ENCODE data around the gene KRT72. TPM values are rescaled to one million over a fixed set of nuclear protein-coding genes. Genes with fewer than 3 reads are reported as not detected.

The KRT72 gene
- total RNA-seq, 4 donors from 2014 or later: not detected

DNA sequence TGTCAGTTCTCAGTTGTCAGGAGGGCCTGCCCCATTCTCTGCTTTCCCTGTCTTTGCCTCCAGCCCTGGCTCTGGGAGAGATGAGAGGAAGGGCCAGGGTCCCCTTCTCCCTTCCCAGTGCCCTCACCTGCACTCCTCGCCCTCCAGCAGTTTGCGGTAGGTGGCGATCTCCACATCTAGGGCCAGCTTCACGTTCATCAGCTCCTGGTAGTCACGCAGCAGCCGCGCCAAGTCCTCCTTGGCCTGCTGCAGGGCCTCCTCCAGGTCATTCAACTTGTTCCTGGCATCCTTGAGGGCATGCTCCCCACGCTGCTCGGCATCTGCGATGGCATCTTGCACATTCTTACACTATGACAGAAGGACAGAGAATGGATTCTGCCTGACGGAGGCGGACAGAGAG, 45.4 kb upstream of the KRT72 start:
- intact Hi-C loops (cut with DNase I): no loop called here
- Histone ChIP-seq H3K27ac (replicated peaks in 1 of 4) (no peak overlapping the region), H3K4me3 (no peak overlapping the region), H3K36me3 (no peaks in the 10 kb centered on the region), H3K9me3 (no peaks in the 10 kb centered on the region), H3K4me1 (no peaks in the 10 kb centered on the region), H3K27me3 (peaks cover 0 to 9% (median 0%) of the 10 kb centered on the region in 4 donors)
- peak; percentile 42 for DNase-seq (ENCODE audit: extremely low spot score)
- no peak for TF ChIP-seq POLR2A (IDR thresholded peaks at IDR 0.05; ENCODE audit: low read depth)
- no peak for TF ChIP-seq POLR2AphosphoS5 (IDR thresholded peaks at IDR 0.05)
- TF ChIP-seq, protein P1, sequence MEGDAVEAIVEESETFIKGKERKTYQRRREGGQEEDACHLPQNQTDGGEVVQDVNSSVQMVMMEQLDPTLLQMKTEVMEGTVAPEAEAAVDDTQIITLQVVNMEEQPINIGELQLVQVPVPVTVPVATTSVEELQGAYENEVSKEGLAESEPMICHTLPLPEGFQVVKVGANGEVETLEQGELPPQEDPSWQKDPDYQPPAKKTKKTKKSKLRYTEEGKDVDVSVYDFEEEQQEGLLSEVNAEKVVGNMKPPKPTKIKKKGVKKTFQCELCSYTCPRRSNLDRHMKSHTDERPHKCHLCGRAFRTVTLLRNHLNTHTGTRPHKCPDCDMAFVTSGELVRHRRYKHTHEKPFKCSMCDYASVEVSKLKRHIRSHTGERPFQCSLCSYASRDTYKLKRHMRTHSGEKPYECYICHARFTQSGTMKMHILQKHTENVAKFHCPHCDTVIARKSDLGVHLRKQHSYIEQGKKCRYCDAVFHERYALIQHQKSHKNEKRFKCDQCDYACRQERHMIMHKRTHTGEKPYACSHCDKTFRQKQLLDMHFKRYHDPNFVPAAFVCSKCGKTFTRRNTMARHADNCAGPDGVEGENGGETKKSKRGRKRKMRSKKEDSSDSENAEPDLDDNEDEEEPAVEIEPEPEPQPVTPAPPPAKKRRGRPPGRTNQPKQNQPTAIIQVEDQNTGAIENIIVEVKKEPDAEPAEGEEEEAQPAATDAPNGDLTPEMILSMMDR (IDR thresholded peaks at IDR 0.05): no peak
- no peak for TF ChIP-seq EP300 (IDR thresholded peaks at IDR 0.05)
- 88% methylated on average over 12 of the region's 12 CpGs for WGBS

DNA sequence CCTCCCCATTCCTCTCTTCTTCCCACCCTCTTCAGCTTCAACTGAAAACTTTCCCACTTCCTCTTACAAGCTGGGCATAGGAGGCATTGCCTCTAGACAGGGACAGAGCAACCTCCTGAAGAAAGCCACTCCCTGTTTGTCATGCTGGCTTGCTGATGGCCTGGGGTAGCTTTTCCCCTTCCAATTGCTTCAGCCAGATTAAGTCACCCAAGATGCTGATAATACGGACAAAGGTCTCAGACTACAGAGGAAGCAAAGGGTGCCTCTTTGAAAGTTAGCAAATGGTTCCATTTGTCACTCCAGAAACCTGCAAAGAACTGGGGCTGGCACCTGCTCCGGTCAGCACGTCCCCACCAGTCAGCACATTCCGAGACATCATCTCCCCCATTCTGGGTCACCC, 44.7 kb upstream of the KRT72 start:
- Histone ChIP-seq H3K4me3 (no peak overlapping the region), H3K27ac (replicated peaks in 1 of 4) (no peak overlapping the region), H3K4me1 (no peaks in the 10 kb centered on the region), H3K9me3 (no peaks in the 10 kb centered on the region), H3K36me3 (no peaks in the 10 kb centered on the region), H3K27me3 (peaks cover 0 to 15% (median 0%) of the 10 kb centered on the region in 4 donors)
- intact Hi-C loops (cut with DNase I): no loop called here
- TF ChIP-seq POLR2A (IDR thresholded peaks at IDR 0.05; ENCODE audit: low read depth) (no peak), EP300 (IDR thresholded peaks at IDR 0.05) (no peak), POLR2AphosphoS5 (IDR thresholded peaks at IDR 0.05) (no peak)
- TF ChIP-seq, protein P1 (IDR thresholded peaks at IDR 0.05): no peak
- 74% methylated on average over 4 of the region's 4 CpGs for WGBS
- peak; percentile 57 for DNase-seq (ENCODE audit: extremely low spot score)

DNA sequence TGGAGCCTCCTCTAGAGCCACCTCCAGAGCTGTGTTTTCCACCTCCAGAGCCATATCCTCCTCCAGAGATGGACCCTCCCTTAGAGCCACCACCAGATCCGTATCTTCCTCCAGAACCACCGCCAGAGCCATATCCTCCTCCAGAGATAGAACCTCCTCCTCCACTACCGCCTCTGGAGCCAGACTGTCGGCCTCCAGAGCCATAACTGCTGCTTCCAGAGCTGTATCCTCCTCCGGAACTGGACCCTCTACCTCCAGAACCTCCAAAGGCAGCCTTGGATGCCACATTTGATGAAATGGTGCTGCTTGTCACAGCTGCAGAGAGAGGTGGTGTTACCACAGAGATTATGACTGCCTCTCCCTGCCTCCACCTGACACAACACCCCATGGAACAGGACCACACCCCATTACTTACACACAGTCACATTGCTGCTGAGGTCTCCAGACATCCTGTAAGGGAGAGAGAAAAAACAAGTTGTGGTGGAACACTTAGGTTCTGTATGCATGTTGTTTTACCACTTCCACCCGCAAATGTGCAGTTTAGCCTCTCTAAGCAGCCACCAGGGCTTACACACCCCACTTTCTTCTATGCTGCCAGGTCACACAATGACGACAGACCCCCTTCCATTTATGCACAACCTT, 44.0 kb upstream of the KRT72 start:
- WGBS: 85% methylated on average over 6 of the region's 7 CpGs
- intact Hi-C loops (cut with DNase I): no loop called here
- Histone ChIP-seq H3K27ac (replicated peaks in 1 of 4) (no peak overlapping the region), H3K9me3 (no peaks in the 10 kb centered on the region), H3K27me3 (peaks cover 0 to 15% (median 0%) of the 10 kb centered on the region in 4 donors), H3K36me3 (no peaks in the 10 kb centered on the region), H3K4me3 (no peak overlapping the region), H3K4me1 (no peaks in the 10 kb centered on the region)
- peak; percentile 77 for DNase-seq (ENCODE audit: extremely low spot score)
- TF ChIP-seq, protein P1 (IDR thresholded peaks at IDR 0.05): no peak
- TF ChIP-seq EP300 (IDR thresholded peaks at IDR 0.05) (no peak), POLR2AphosphoS5 (IDR thresholded peaks at IDR 0.05) (no peak), POLR2A (IDR thresholded peaks at IDR 0.05; ENCODE audit: low read depth) (no peak)

DNA sequence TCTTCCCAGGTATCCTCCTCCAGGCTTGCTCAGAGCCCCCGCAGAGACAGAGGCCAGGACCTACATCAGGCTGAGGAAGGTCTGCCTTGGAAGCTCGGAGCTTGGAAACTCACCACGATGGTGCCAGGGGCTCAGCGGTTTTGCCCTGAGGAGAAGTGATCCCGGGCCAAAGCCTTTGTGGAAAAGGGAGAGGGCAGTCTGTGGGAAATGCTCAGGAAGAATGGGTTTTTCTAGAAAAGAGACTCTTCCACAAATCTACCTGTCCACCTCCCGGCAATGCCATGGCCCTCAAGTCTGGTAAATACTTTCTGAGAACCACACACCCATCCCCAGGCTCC, 42.8 kb upstream of the KRT72 start:
- TF ChIP-seq, protein P1 (IDR thresholded peaks at IDR 0.05): no peak
- TF ChIP-seq POLR2A (IDR thresholded peaks at IDR 0.05; ENCODE audit: low read depth) (no peak), EP300 (IDR thresholded peaks at IDR 0.05) (no peak), POLR2AphosphoS5 (IDR thresholded peaks at IDR 0.05) (no peak)
- intact Hi-C loops (cut with DNase I): no loop called here
- Histone ChIP-seq H3K9me3 (no peaks in the 10 kb centered on the region), H3K27ac (replicated peaks in 1 of 4) (no peak overlapping the region), H3K27me3 (peaks cover 0 to 15% (median 0%) of the 10 kb centered on the region in 4 donors), H3K4me1 (no peaks in the 10 kb centered on the region), H3K4me3 (no peak overlapping the region), H3K36me3 (no peaks in the 10 kb centered on the region)
- peak; percentile 42 for DNase-seq (ENCODE audit: extremely low spot score)
- 83% methylated on average over 6 of the region's 6 CpGs for WGBS

Measured in esophagus muscularis mucosa (tissue), 4 donors.